ENCODE results near the gene IKZF5. TPM values are rescaled to one million over a fixed set of nuclear protein-coding genes. Genes with fewer than 3 reads are reported as not detected.

The IKZF5 gene
- total RNA-seq, 4 donors from 2014 or later: 6.2 to 11.1 (median 7.1) TPM

- H3K36me3 ChIP-seq: no peaks in the 10 kb centered on the region
- intact Hi-C loops (cut with DNase I; ENCODE audit: low total_unique reads): loop anchor here (1.0 kb wide), 1 partner anchor 29 kb away; the partner anchor contains the start of gene ACADSB
- DNase-seq: peak; percentile 93
- H3K27ac ChIP-seq: peak within 1 kb of the TSS; percentile 86 to 96 (median 94)
- no peaks in the 10 kb centered on the region for H3K27me3 ChIP-seq
- WGBS, 2 donors (ENCODE audit: low coverage in 1 of 2): 1 to 4% methylated on average over 9 to 60 of the region's 73 CpGs
- H3K4me3 ChIP-seq: peak within 1 kb of the TSS; percentile 54 to 94 (median 76)
- TF ChIP-seq POLR2A (IDR thresholded peaks at IDR 0.05): peak; percentile 78
- no peak for TF ChIP-seq EP300 (IDR thresholded peaks at IDR 0.05; ENCODE audit: low read depth)
- TF ChIP-seq CTCF (IDR thresholded peaks at IDR 0.05): peak; percentile 96 to 100 (median 99)
- peak in 1 of 3 donors; percentile 83 for TF ChIP-seq POLR2AphosphoS5 (IDR thresholded peaks at IDR 0.05)
- no peaks in the 10 kb centered on the region for H3K9me3 ChIP-seq
- peaks cover 5 to 14% (median 8%) of the 10 kb centered on the region in 4 donors for H3K4me1 ChIP-seq
- in situ Hi-C loops (cut with MboI; ENCODE audit: low pct_ligation_motif_present in 1 of 4, low pct_unique_long_range_greater_than_20kb in 1 of 4, low sequenced_read_pairs in 3 of 4): no loop called here
Observed at GRCh38 chr10:122980209-122981065, 28.2 kb downstream of the IKZF5 start, which contains the start of gene PSTK. TSS of gene PSTK (plus strand) at chr10:122980401. CDS start at chr10:122980480, 79 bp downstream.

GRCh38 chr10:122974543-122975064 lies 34.0 kb downstream of the IKZF5 start:
- no peaks in the 10 kb centered on the region for H3K9me3 ChIP-seq
- H3K4me1 ChIP-seq: peaks cover 2 to 3% (median 2%) of the 10 kb centered on the region in 4 donors
- in situ Hi-C loops (cut with MboI; ENCODE audit: low pct_ligation_motif_present in 1 of 4, low pct_unique_long_range_greater_than_20kb in 1 of 4, low sequenced_read_pairs in 3 of 4) (no loop called here), intact Hi-C loops (cut with DNase I; ENCODE audit: low total_unique reads) (no loop called here)
- no peak for TF ChIP-seq CTCF (IDR thresholded peaks at IDR 0.05)
- TF ChIP-seq POLR2AphosphoS5 (IDR thresholded peaks at IDR 0.05): no peak
- TF ChIP-seq POLR2A (IDR thresholded peaks at IDR 0.05): no peak
- TF ChIP-seq EP300 (IDR thresholded peaks at IDR 0.05; ENCODE audit: low read depth): no peak
- WGBS, 2 donors (ENCODE audit: low coverage in 1 of 2): 58 to 77% methylated on average over 2 to 3 of the region's 3 CpGs
- no peak overlapping the region for H3K4me3 ChIP-seq
- H3K27ac ChIP-seq: no peak overlapping the region
- no peaks in the 10 kb centered on the region for H3K36me3 ChIP-seq
- H3K27me3 ChIP-seq: no peaks in the 10 kb centered on the region
- no peak for DNase-seq

- TF ChIP-seq EP300 (IDR thresholded peaks at IDR 0.05; ENCODE audit: low read depth): no peak
- no peak for TF ChIP-seq CTCF (IDR thresholded peaks at IDR 0.05)
- no peak for TF ChIP-seq POLR2A (IDR thresholded peaks at IDR 0.05)
- TF ChIP-seq POLR2AphosphoS5 (IDR thresholded peaks at IDR 0.05): no peak
- Histone ChIP-seq H3K36me3 (no peaks in the 10 kb centered on the region), H3K27ac (no peak overlapping the region), H3K27me3 (no peaks in the 10 kb centered on the region), H3K9me3 (no peaks in the 10 kb centered on the region), H3K4me3 (no peak overlapping the region), H3K4me1 (no peaks in the 10 kb centered on the region)
- no peak for DNase-seq
- 68 to 74% methylated on average over 4 to 5 of the region's 5 CpGs for WGBS, 2 donors (ENCODE audit: low coverage in 1 of 2)
- in situ Hi-C loops (cut with MboI; ENCODE audit: low pct_ligation_motif_present in 1 of 4, low pct_unique_long_range_greater_than_20kb in 1 of 4, low sequenced_read_pairs in 3 of 4): no loop called here
- intact Hi-C loops (cut with DNase I; ENCODE audit: low total_unique reads): no loop called here
Observed at GRCh38 chr10:122974023-122974422, 34.6 kb downstream of the IKZF5 start.

GRCh38 chr10:122968698-122969097 lies 39.9 kb downstream of the IKZF5 start:
- TF ChIP-seq EP300 (IDR thresholded peaks at IDR 0.05; ENCODE audit: low read depth) (no peak), POLR2AphosphoS5 (IDR thresholded peaks at IDR 0.05) (no peak), CTCF (IDR thresholded peaks at IDR 0.05) (no peak), POLR2A (IDR thresholded peaks at IDR 0.05) (no peak)
- WGBS, 2 donors (ENCODE audit: low coverage in 1 of 2): 76 to 77% methylated on average over 2 to 3 of the region's 3 CpGs
- in situ Hi-C loops (cut with MboI; ENCODE audit: low pct_ligation_motif_present in 1 of 4, low pct_unique_long_range_greater_than_20kb in 1 of 4, low sequenced_read_pairs in 3 of 4): no loop called here
- intact Hi-C loops (cut with DNase I; ENCODE audit: low total_unique reads): no loop called here
- Histone ChIP-seq H3K4me1 (no peaks in the 10 kb centered on the region), H3K27ac (no peak overlapping the region), H3K36me3 (no peaks in the 10 kb centered on the region), H3K27me3 (no peaks in the 10 kb centered on the region), H3K4me3 (no peak overlapping the region), H3K9me3 (peaks cover 4 to 14% of the 10 kb centered on the region in 2 donors)
- no peak for DNase-seq

Data from transverse colon (tissue), 4 donors.